Glomerular visceral epithelial cell (primary cell): Measurements from ENCODE around the gene FKBP7.
A peak's percentile ranks its signal among the peaks of the same experiment; 100 is the strongest.
"Not testable (repeated sequence)": the region's sequence is repeated elsewhere in the genome, so short reads cannot be mapped to it uniquely, and the experiment has no call there.

ENCODE experiments used
- DNase-seq: peaks from one replicate; pipeline ENCODE4 v3.0.0-alpha.2; 2016; ENCODE audit errors: extremely low spot score

FKBP7 gene, protein sequence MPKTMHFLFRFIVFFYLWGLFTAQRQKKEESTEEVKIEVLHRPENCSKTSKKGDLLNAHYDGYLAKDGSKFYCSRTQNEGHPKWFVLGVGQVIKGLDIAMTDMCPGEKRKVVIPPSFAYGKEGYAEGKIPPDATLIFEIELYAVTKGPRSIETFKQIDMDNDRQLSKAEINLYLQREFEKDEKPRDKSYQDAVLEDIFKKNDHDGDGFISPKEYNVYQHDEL

DNA sequence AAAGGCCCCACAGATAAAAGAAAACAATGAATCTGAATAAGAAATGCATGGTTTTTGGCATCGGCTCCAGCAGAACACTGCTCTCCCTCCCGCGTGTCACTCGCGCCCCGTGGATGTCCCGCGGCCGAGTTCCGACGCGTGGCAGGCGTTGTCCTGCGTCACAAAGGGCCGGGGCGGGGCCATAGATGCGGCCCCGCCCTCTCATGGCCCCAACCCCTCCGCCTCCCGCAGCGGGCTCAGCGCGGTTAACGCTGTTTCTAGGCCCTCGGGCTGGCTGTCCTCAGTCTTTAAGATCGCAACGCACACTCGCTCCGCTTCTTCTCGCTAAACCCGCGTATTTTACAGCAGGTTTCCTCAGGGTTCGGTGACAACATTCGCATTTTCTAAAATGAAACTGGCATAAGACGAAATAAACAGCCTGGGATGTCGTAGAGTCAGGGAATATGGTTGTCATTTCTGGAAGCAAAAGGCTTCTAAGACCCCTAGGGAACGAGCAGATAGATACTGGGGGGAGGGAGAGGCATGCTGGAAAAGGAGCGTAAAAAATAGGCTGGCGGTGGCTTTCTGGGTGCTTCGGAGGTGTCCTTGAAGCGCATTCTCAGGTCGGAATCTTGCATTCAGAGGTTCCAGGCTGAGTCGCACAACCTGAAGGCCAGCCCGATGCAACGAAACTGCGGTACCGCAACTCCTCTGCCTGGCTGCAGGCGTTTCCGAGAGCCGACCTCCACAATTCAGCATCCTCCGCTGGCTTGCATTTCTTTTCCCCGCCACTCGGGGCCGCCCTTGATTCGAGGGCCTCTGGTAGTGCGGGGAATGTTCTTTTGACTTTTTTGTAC is at the start of gene FKBP7:
Gene FKBP7, minus strand, starts transcription at position 162 of the 836 bp plus-strand sequence. Its CDS starts 101 bp downstream, at position 61.
- peak; percentile 83 for DNase-seq

DNA sequence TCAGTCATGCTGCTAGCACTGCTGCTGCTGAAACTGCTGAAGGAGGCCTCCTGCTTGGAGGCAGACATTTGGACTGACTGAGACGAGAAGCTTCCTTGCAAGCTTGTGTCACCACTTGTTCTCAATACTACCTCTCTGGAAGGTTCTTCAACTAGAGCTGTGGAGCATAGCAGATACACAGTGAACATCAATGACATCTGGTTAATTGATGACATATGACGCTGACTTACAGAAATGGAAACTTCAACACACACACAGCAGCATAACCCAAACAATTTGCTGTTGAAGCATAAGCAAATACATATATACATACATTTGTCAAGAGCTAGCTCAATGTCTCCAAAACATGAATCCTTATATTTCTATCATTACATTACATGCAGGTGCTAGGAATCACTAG is 49.2 kb upstream of the FKBP7 start:
- no peak for DNase-seq

- DNase-seq: no peak
Observed at GRCh38 chr2:178526256-178526655, 47.9 kb upstream of the FKBP7 start.

- not testable (repeated sequence) for DNase-seq
Observed at GRCh38 chr2:178525460-178525859, 47.1 kb upstream of the FKBP7 start.

DNA sequence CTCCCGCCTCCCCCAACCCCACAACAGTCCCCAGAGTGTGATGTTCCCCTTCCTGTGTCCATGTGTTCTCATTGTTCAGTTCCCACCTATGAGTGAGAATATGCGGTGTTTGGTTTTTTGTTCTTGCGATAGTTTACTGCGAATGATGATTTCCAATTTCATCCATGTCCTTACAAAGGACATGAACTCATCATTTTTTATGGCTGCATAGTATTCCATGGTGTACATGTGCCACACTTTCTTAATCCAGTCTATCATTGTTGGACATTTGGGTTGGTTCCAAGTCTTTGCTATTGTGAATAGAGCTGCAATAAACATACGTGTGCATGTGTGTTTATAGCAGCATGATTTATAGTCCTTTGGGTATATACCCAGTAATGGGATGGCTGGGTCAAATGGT is 46.6 kb upstream of the FKBP7 start:
- not testable (repeated sequence) for DNase-seq

GRCh38 chr2:178523596-178524134 is 45.3 kb upstream of the FKBP7 start:
- no peak for DNase-seq

DNA sequence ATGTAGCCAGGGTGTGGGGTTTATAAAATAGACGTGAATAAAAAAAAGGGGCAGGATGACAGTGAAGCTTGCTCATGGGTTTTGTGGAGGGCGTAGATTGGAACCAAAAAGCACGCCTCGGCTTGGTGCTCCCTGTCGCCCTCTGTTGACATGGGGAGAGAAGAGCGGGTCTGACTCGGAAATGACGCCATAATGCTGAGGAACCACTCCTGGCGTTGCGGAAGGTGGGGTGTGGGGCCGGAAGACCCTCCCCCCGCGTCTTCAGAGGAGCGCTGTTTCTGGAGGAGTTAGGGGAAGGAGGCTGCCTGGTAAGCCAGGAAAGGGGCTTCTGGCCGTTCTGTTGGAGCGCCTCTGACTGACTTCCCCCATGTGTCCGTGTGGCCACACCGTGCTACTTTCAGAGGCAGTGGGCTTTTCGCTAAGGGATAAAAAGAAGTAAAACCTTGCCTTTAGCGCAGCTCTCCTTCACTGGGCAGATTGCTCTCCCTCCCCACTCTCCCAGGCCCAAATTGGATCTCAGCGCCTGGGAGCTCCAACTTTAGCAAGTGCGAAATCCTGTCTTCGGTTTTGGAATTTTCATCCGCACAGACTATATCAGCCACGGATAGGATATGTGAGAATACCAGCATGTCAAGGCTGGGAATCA is 44.7 kb upstream of the FKBP7 start:
- DNase-seq: peak; percentile 80

DNA sequence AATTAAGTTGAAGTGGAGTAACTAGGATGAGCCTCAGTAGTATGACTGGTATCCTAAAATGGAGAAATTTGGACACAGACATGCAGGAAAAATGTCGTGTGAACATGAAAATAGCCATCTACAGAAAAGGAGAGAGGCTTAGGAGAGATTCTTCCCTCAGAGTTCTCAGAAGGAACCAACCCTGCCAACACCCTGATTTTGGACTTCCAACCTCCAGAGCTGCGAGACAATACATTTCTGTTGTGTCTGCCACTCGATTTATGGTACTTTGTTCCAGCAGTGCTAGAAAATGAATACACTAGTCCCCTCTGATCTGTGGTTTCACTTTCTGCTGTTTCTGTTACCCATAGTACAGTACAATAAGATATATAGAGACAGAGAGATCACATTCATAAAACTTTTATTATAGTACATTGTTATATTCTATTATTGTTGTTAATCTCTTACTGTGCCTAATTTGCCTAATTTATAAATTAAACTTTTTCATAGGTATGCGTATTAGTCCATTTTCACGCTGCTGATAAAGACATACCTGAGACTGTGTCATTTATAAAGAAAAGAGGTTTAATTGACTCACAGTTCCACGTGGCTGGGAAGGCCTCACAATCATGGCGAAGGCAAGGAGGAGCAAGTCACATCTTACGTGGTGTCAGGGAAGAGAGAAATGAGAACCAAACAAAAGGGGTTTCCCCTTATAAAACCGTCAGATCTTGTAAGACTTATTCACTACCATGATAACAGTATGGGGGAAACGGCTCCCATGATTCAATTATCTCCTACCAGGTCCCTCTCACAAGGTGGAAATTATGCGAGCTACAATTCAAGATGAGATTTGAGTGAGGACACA is 43.1 kb upstream of the FKBP7 start:
- no peak for DNase-seq

DNA sequence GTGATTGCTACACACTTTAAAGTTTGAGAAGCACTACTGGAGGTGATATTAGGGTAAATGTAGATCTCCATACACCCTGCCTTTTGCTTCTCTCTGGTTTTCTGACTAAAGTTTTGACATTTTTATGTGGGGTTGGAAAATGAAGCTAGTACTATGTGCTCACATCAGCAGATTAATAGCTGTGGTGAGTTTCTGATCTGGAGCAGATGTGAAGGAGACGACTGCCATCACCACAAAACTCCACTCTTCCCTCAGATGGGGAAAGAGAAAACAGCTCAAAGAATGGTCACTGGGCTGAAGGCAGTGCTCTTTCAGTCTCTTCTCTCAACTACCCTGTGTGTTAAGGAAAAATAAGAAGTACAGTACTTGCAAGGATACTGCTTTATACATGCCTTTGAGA is 39.1 kb upstream of the FKBP7 start:
- DNase-seq: no peak

DNA sequence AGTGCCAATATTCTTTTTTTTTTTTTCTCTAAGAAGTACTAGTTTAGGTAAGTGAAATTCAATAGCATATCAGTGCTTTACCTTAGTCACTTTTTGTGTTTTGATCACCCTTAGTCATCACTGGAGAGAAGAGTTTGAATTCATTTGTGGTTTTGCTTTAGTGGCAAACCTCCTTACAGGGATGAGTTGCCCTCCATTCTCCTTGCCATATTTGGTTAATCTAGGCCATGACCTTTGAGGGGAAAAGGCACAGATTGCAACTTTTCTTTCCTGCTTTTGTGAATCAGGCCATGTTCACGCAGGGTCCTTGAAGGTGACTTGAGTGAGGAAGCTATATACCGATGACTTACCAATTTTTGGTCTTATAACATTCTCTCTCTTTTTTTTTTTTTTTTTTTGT is 36.3 kb upstream of the FKBP7 start:
- peak; percentile 76 for DNase-seq

- DNase-seq: peak; percentile 40
Observed at GRCh38 chr2:178513876-178514275, 35.5 kb upstream of the FKBP7 start.

GRCh38 chr2:178512484-178512883 is 34.1 kb upstream of the FKBP7 start:
- DNase-seq: peak; percentile 63

- no peak for DNase-seq
Observed at GRCh38 chr2:178510384-178510783, 32.0 kb upstream of the FKBP7 start.

DNA sequence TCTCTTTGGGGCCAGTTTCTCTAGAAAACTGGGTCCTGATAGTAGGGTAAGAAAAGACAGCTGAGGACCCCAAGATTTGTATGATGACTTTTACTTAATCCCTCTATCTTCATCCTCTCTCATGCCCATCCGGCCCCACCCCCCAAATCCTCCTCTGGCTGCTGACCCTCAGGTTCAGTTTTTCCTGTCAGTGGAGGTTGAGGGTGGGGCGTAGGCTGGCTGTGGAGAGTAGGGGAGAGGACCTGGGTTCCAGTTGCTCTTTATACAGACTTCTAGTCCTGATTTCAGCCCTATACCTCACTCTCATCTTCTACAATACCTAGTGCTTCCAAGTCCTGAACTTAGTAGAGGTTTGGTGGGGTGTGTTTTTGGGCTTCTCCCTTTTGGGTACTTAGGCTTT is 30.2 kb upstream of the FKBP7 start:
- no peak for DNase-seq

DNA sequence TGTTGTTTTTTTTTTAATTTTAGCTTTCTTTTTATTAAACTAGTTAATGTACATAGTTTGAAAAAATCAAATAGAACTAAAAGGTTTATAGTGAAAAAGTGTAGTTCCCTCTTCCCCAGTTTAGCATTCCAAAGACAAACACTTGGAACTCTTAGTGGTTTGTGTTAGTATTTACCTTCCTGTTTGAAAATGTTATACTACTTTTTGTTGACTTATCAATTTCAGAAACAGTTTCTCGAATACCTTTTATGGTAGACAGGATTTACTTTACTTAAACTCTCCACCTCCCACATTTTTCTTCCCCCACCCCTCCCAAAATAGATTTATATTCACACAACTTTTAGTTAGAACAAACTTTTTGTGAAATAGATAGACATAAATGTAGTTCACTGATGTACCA is 28.5 kb upstream of the FKBP7 start:
- DNase-seq: no peak

DNA sequence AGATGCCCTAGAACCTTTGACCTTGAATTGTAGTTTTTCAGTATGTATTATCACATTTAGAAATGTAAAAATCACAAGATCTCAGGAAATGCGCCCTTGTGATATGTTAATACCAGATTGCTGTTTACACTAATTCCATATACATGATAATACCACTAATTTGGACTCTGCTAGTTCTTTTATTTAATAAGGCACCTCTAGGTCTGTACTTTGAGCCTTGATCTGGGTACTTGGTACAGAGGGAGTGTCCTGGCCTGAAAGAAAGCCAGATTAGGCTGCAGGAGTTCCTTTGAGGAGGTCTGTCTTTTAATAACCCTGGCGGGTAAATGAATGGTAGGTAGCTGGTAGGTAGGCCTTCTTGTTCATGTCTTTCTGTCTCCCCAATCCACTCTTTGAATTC is 28.1 kb upstream of the FKBP7 start:
- DNase-seq: no peak

- DNase-seq: no peak
Observed at GRCh38 chr2:178506101-178506500, 27.7 kb upstream of the FKBP7 start.

GRCh38 chr2:178502751-178503150 is 24.4 kb upstream of the FKBP7 start:
- DNase-seq: no peak

DNA sequence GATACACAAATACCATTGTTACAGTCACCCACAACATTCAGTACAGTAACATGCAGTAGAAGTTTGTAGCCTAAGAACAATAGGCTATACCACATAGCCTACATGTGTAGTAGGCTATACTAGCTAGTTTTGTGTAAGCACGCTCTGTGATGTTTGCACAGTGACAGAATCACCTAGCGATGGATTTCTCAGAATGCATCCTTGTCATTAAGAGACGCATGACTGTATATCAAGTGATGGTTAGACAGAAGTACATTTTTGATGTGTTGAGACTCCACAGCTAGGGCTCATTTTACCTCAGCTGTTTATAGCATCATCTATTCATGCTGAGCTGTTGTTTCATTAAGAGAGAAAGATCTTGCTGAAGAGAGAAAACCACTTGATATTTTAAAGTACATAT is 21.2 kb upstream of the FKBP7 start:
- DNase-seq: no peak

GRCh38 chr2:178498137-178498536 is 19.7 kb upstream of the FKBP7 start:
- no peak for DNase-seq

- DNase-seq: no peak
Observed at GRCh38 chr2:178496049-178496448, 17.6 kb upstream of the FKBP7 start.

GRCh38 chr2:178491612-178492011 is 13.2 kb upstream of the FKBP7 start:
- no peak for DNase-seq
